Neuronal stem cell (in vitro differentiated cells): ENCODE measurements around the gene TRDN.

Source experiments
- DNase-seq: peaks from one replicate; pipeline ENCODE4 v3.0.0-alpha.2; 2013; ENCODE audit warnings: low spot score
- H2AFZ ChIP-seq: one replicate; pipeline ENCODE4 v1.6.1; 2013; ENCODE audit warnings: mild to moderate bottlenecking, low read length, inconsistent platforms
- H2AK5ac ChIP-seq: 2 replicates; pipeline ENCODE4 v1.6.1; 2013; ENCODE audit warnings: low read depth, mild to moderate bottlenecking, inconsistent platforms, low read length, moderate library complexity, mixed read lengths
- H2BK120ac ChIP-seq: 2 replicates; pipeline ENCODE4 v1.6.1; 2013; ENCODE audit warnings: low read depth, mild to moderate bottlenecking, inconsistent platforms, low read length, moderate library complexity, mixed read lengths
- H2BK12ac ChIP-seq: one replicate; pipeline ENCODE4 v1.6.1; 2013; ENCODE audit warnings: low read length, inconsistent platforms
- H2BK15ac ChIP-seq: 2 replicates; pipeline ENCODE4 v1.6.1; 2013; ENCODE audit warnings: mild to moderate bottlenecking, low read length, inconsistent platforms, mixed read lengths
- H2BK5ac ChIP-seq: one replicate; pipeline ENCODE4 v1.6.1; 2013; ENCODE audit warnings: inconsistent platforms, mild to moderate bottlenecking, low read length, moderate library complexity
- H3K14ac ChIP-seq: one replicate; pipeline ENCODE4 v1.6.1; 2013; ENCODE audit warnings: low read length, inconsistent platforms
- H3K18ac ChIP-seq: 2 replicates; pipeline ENCODE4 v1.6.1; 2013; ENCODE audit warnings: low read length, inconsistent platforms
- H3K23ac ChIP-seq: 2 replicates; pipeline ENCODE4 v1.6.1; 2013; ENCODE audit warnings: low read depth, mild to moderate bottlenecking, mixed read lengths, low read length, inconsistent platforms; ENCODE audit not compliant: poor library complexity
- H3K27ac ChIP-seq: replicated peaks from 3 replicates; pipeline ENCODE4 v1.5.1; 2013; ENCODE audit warnings: low read length, inconsistent platforms
- H3K27me3 ChIP-seq, 3 experiments: 2 replicates each; pipeline ENCODE4 v1.6.1; 2013; ENCODE audit warnings: low read length in 3 of 3, mild to moderate bottlenecking in 2 of 3, inconsistent platforms in 1 of 3, low read depth in 1 of 3, mixed read lengths in 1 of 3, moderate library complexity in 1 of 3; ENCODE audit not compliant: control insufficient read depth in 3 of 3, insufficient read depth in 3 of 3
- H3K36me3 ChIP-seq, 2 donors: replicated peaks in 1 of 2; 2 replicates each; pipeline ENCODE4 v1.6.1; 2013; ENCODE audit warnings: low read length in 2 of 2; ENCODE audit not compliant: control insufficient read depth in 2 of 2, insufficient read depth in 2 of 2
- H3K4ac ChIP-seq: 2 replicates; pipeline ENCODE4 v1.6.1; 2013; ENCODE audit warnings: inconsistent platforms, mild to moderate bottlenecking, low read length, moderate library complexity
- H3K4me1 ChIP-seq, 2 donors: 1 replicate in 1 of 2; 2 replicates in 1 of 2; pipeline ENCODE4 v1.6.1; 2013; ENCODE audit warnings: low read length in 2 of 2, low read depth in 1 of 2; ENCODE audit not compliant: control insufficient read depth in 2 of 2, insufficient read depth in 1 of 2
- H3K4me2 ChIP-seq: one replicate; pipeline ENCODE4 v1.6.1; 2013; ENCODE audit warnings: mild to moderate bottlenecking, low read length, inconsistent platforms; ENCODE audit not compliant: insufficient read depth, poor library complexity, severe bottlenecking
- H3K4me3 ChIP-seq, 2 donors: 2 replicates each; pipeline ENCODE4 v1.5.1; 2013; ENCODE audit warnings: low read length in 2 of 2, mild to moderate bottlenecking in 2 of 2, inconsistent platforms in 1 of 2, moderate library complexity in 1 of 2
- H3K79me1 ChIP-seq: one replicate; pipeline ENCODE4 v1.6.1; 2013; ENCODE audit warnings: low read depth, mild to moderate bottlenecking, inconsistent platforms, low read length, moderate library complexity
- H3K9ac ChIP-seq: one replicate; pipeline ENCODE4 v1.6.1; 2013; ENCODE audit warnings: mild to moderate bottlenecking, low read depth, low read length, inconsistent platforms; ENCODE audit not compliant: poor library complexity
- H3K9me3 ChIP-seq, 2 donors: replicated peaks in 1 of 2; 2 replicates each; pipeline versions ENCODE3 to v1.6.1; 2013; ENCODE audit warnings: low read length in 2 of 2, mild to moderate bottlenecking in 2 of 2, inconsistent platforms in 1 of 2, low read depth in 1 of 2, mixed read lengths in 1 of 2, moderate library complexity in 1 of 2; ENCODE audit not compliant: control insufficient read depth in 2 of 2, insufficient read depth in 1 of 2
- H4K8ac ChIP-seq: one replicate; pipeline ENCODE4 v1.6.1; 2013; ENCODE audit warnings: low read depth, mild to moderate bottlenecking, inconsistent platforms, low read length, moderate library complexity
- H4K91ac ChIP-seq: one replicate; pipeline ENCODE4 v1.6.1; 2013; ENCODE audit warnings: low read length, low read depth, mild to moderate bottlenecking, inconsistent platforms; ENCODE audit not compliant: poor library complexity
- WGBS, 2 donors: extraction: QIAGEN DNeasy Blood & Tissue Kit; methylation state at CpG; one replicate each; pipeline ENCODE4 v1.1.7; 2013; ENCODE audit warnings: missing lambda C conversion rate in 2 of 2, mixed read lengths in 1 of 2; ENCODE audit not compliant: insufficient read length in 2 of 2, insufficient replicate concordance in 1 of 2; ENCODE audit errors: extremely low coverage in 2 of 2; 5-methylcytosine and 5-hydroxymethylcytosine counted together

Gene TRDN

DNA sequence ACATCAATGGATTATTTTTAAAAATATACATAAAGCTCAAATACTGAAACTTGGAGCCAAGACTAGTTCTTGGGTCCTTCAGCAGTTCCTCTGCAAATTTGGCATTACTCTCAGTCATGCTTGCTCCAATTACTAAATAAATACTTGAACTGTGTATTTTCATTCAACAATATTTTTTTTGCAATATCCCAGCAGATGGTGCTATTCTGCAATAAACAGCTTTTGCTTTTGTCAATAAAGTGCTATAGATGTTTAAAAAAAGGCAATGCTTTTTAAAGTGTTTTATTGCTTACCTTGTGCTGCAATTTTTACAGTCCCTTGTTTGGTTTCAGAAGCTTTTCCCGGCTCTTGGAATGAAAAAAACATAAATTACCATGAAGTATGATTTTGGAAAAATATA is 243.4 kb downstream of the TRDN start:
- Histone ChIP-seq H3K14ac (no peak overlapping the region), H3K4me2 (no peak overlapping the region), H2AFZ (peak overlapping the region; percentile 32), H3K4me1 (no peaks in the 10 kb centered on the region), H3K36me3 (no peaks in the 10 kb centered on the region), H2BK5ac (no peak overlapping the region), H3K9ac (no peak overlapping the region), H3K4me3 (no peak overlapping the region), H4K91ac (no peak overlapping the region), H3K79me1 (no peaks in the 10 kb centered on the region), H3K27ac (no peak overlapping the region), H2AK5ac (no peak overlapping the region), H3K4ac (no peak overlapping the region), H2BK120ac (no peak overlapping the region), H3K9me3 (no peaks in the 10 kb centered on the region), H2BK15ac (no peak overlapping the region), H2BK12ac (no peak overlapping the region), H4K8ac (no peak overlapping the region), H3K23ac (no peak overlapping the region), H3K27me3 (no peaks in the 10 kb centered on the region), H3K18ac (no peak overlapping the region)
- DNase-seq, result no peak
- WGBS, 2 donors, result no CpG with 5 or more reads among the region's 1 CpG

GRCh38 chr6:123383718-123384117 is 253.0 kb downstream of the TRDN start:
- Histone ChIP-seq H3K4ac (no peak overlapping the region), H3K4me1 (no peaks in the 10 kb centered on the region), H2BK5ac (no peak overlapping the region), H4K8ac (no peak overlapping the region), H2BK15ac (no peak overlapping the region), H2AFZ (no peak overlapping the region), H3K9me3 (no peaks in the 10 kb centered on the region), H4K91ac (no peak overlapping the region), H3K9ac (no peak overlapping the region), H3K4me3 (no peak overlapping the region), H3K79me1 (no peaks in the 10 kb centered on the region), H3K36me3 (no peaks in the 10 kb centered on the region), H3K14ac (no peak overlapping the region), H3K27ac (no peak overlapping the region), H3K27me3 (no peaks in the 10 kb centered on the region), H2AK5ac (no peak overlapping the region), H3K23ac (no peak overlapping the region), H3K18ac (no peak overlapping the region), H2BK12ac (no peak overlapping the region), H3K4me2 (no peak overlapping the region), H2BK120ac (no peak overlapping the region)
- DNase-seq, result no peak
- WGBS, 2 donors, result no CpG with 5 or more reads among the region's 2 CpGs

GRCh38 chr6:123380257-123380656 is 256.5 kb downstream of the TRDN start:
- no peak overlapping the region for H3K4me2 ChIP-seq
- H2BK120ac ChIP-seq, result no peak overlapping the region
- H3K4ac ChIP-seq, result no peak overlapping the region
- no peaks in the 10 kb centered on the region for H3K27me3 ChIP-seq
- no peak overlapping the region for H2BK5ac ChIP-seq
- no peak overlapping the region for H4K8ac ChIP-seq
- H3K4me3 ChIP-seq, result no peak overlapping the region
- no peak overlapping the region for H3K18ac ChIP-seq
- peak; percentile 43 for DNase-seq
- WGBS, 2 donors, result no CpG with 5 or more reads among the region's 5 CpGs
- no peak overlapping the region for H3K14ac ChIP-seq
- no peak overlapping the region for H4K91ac ChIP-seq
- no peak overlapping the region for H2BK12ac ChIP-seq
- H3K4me1 ChIP-seq, result no peaks in the 10 kb centered on the region
- H2AK5ac ChIP-seq, result no peak overlapping the region
- no peaks in the 10 kb centered on the region for H3K79me1 ChIP-seq
- no peak overlapping the region for H3K27ac ChIP-seq
- no peaks in the 10 kb centered on the region for H3K36me3 ChIP-seq
- H2AFZ ChIP-seq, result no peak overlapping the region
- H3K23ac ChIP-seq, result no peak overlapping the region
- no peak overlapping the region for H2BK15ac ChIP-seq
- H3K9me3 ChIP-seq, result no peaks in the 10 kb centered on the region
- no peak overlapping the region for H3K9ac ChIP-seq

DNA sequence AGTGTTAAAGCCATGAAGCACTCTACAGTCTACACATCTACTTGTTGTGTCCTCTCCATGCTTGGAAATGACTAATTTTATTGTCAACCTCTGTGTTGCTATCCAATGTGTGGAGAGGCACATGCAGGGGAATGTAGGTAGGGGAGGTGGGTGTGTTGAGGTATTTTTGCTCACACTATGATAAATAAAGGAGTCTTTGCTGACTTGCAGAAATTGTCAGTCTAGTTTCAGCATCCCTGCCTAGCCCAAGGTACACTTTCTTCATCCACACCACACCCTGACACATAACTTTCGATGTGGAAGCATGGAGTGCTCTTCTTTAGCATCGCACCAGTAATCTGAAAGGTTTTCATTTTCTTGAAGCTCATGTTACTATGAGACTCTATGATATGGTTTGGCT is 264.0 kb downstream of the TRDN start:
- WGBS, 2 donors, result no CpG with 5 or more reads among the region's 2 CpGs
- no peak overlapping the region for H2BK120ac ChIP-seq

More for the DNA sequence above, 264.0 kb downstream of the TRDN start:
- Histone ChIP-seq H3K27ac (no peak overlapping the region), H3K9me3 (peaks cover 0 to 5% of the 10 kb centered on the region in 2 donors), H3K36me3 (no peaks in the 10 kb centered on the region), H3K14ac (no peak overlapping the region), H3K18ac (no peak overlapping the region), H2BK5ac (no peak overlapping the region), H2BK15ac (no peak overlapping the region), H3K4me3 (no peak overlapping the region), H3K23ac (no peak overlapping the region), H3K9ac (no peak overlapping the region), H2BK12ac (no peak overlapping the region), H4K8ac (no peak overlapping the region), H2AK5ac (no peak overlapping the region), H3K79me1 (no peaks in the 10 kb centered on the region), H3K4ac (no peak overlapping the region), H3K4me1 (no peaks in the 10 kb centered on the region), H3K27me3 (no peaks in the 10 kb centered on the region), H3K4me2 (no peak overlapping the region), H2AFZ (no peak overlapping the region), H4K91ac (no peak overlapping the region)
- no peak for DNase-seq
